ENCODE results near the gene DNAH6. TPM values are rescaled to one million over a fixed set of nuclear protein-coding genes. Genes with fewer than 3 reads are reported as not detected.

DNAH6 gene
- total and polyA plus RNA-seq, 4 donors, result 1.9 to 16.9 (median 8.5) TPM

GRCh38 chr2:84725717-84726116, 209.4 kb downstream of the DNAH6 start:
- TF ChIP-seq, protein P1, sequence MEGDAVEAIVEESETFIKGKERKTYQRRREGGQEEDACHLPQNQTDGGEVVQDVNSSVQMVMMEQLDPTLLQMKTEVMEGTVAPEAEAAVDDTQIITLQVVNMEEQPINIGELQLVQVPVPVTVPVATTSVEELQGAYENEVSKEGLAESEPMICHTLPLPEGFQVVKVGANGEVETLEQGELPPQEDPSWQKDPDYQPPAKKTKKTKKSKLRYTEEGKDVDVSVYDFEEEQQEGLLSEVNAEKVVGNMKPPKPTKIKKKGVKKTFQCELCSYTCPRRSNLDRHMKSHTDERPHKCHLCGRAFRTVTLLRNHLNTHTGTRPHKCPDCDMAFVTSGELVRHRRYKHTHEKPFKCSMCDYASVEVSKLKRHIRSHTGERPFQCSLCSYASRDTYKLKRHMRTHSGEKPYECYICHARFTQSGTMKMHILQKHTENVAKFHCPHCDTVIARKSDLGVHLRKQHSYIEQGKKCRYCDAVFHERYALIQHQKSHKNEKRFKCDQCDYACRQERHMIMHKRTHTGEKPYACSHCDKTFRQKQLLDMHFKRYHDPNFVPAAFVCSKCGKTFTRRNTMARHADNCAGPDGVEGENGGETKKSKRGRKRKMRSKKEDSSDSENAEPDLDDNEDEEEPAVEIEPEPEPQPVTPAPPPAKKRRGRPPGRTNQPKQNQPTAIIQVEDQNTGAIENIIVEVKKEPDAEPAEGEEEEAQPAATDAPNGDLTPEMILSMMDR (IDR thresholded peaks at IDR 0.05; ENCODE audit: control extremely low read depth, extremely low read depth), result no peak
- Histone ChIP-seq H3K9me3 (ENCODE audit: control insufficient read depth in 4 of 4, insufficient read depth in 3 of 4, low read length in 3 of 4) (peaks cover 0 to 3% (median 0%) of the 10 kb centered on the region in 4 donors), H3K27ac (ENCODE audit: low read depth in 1 of 2, low read length in 1 of 2) (no peak overlapping the region), H3K4me1 (ENCODE audit: control insufficient read depth in 5 of 5, insufficient read depth in 5 of 5, low read length in 5 of 5) (peaks cover 0 to 3% (median 0%) of the 10 kb centered on the region in 5 donors), H3K36me3 (ENCODE audit: control insufficient read depth in 4 of 4, insufficient read depth in 4 of 4, low read length in 4 of 4) (no peaks in the 10 kb centered on the region), H3K27me3 (ENCODE audit: control insufficient read depth in 3 of 3, insufficient read depth in 3 of 3, low read length in 2 of 3) (no peaks in the 10 kb centered on the region), H3K4me3 (no peak overlapping the region), H3K9ac (ENCODE audit: insufficient read depth in 1 of 2, low read length in 2 of 2) (no peak overlapping the region)
- no peak for ATAC-seq (ENCODE audit: insufficient read depth, low FRiP score)
- no peak for DNase-seq
- WGBS, 2 donors, result 83 to 100% methylated on average over 1 of the region's 1 CpG

GRCh38 chr2:84727315-84727714, 211.0 kb downstream of the DNAH6 start:
- DNase-seq (no peak), ATAC-seq (ENCODE audit: insufficient read depth, low FRiP score) (no peak)
- H3K9ac ChIP-seq (ENCODE audit: insufficient read depth in 1 of 2, low read length in 2 of 2), result no peak overlapping the region
- H3K36me3 ChIP-seq (ENCODE audit: control insufficient read depth in 4 of 4, insufficient read depth in 4 of 4, low read length in 4 of 4), result no peaks in the 10 kb centered on the region
- TF ChIP-seq, protein P1 (IDR thresholded peaks at IDR 0.05; ENCODE audit: control extremely low read depth, extremely low read depth), result no peak
- H3K4me1 ChIP-seq (ENCODE audit: control insufficient read depth in 5 of 5, insufficient read depth in 5 of 5, low read length in 5 of 5), result peaks cover 0 to 3% (median 0%) of the 10 kb centered on the region in 5 donors
- H3K9me3 ChIP-seq (ENCODE audit: control insufficient read depth in 4 of 4, insufficient read depth in 3 of 4, low read length in 3 of 4), result peaks cover 0 to 3% (median 0%) of the 10 kb centered on the region in 4 donors
- H3K27me3 ChIP-seq (ENCODE audit: control insufficient read depth in 3 of 3, insufficient read depth in 3 of 3, low read length in 2 of 3), result no peaks in the 10 kb centered on the region
- no peak overlapping the region for H3K27ac ChIP-seq (ENCODE audit: low read depth in 1 of 2, low read length in 1 of 2)
- 86 to 91% methylated on average over 1 of the region's 1 CpG for WGBS, 2 donors
- no peak overlapping the region for H3K4me3 ChIP-seq

DNA sequence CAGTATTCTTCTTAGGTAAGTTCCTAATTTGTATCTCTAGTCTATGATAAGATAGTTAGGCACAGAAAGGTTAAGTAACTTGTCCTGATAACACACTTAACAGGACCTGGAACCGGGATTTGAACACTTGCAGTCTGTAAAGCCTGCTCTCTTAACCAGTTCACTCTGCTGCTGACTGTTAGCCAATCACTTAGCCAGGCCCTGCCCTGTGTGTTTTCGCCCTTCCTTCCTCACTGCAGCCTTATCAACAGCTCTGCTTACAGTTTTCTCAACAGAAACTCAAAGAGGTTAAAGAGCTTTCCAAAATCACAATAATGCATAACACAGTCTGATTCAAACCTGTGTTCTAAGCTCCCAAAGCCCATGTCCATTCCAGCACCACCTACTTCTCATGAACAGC, 212.9 kb downstream of the DNAH6 start:
- 66 to 81% methylated on average over 2 of the region's 2 CpGs for WGBS, 2 donors
- no peaks in the 10 kb centered on the region for H3K36me3 ChIP-seq (ENCODE audit: control insufficient read depth in 4 of 4, insufficient read depth in 4 of 4, low read length in 4 of 4)
- TF ChIP-seq, protein P1 (IDR thresholded peaks at IDR 0.05; ENCODE audit: control extremely low read depth, extremely low read depth), result no peak
- no peak overlapping the region for H3K9ac ChIP-seq (ENCODE audit: insufficient read depth in 1 of 2, low read length in 2 of 2)
- H3K27ac ChIP-seq (ENCODE audit: low read depth in 1 of 2, low read length in 1 of 2), result no peak overlapping the region
- no peak overlapping the region for H3K4me3 ChIP-seq
- ATAC-seq (ENCODE audit: insufficient read depth, low FRiP score) (no peak), DNase-seq (no peak)
- H3K4me1 ChIP-seq (ENCODE audit: control insufficient read depth in 5 of 5, insufficient read depth in 5 of 5, low read length in 5 of 5), result peaks cover 0 to 3% (median 0%) of the 10 kb centered on the region in 5 donors
- no peaks in the 10 kb centered on the region for H3K27me3 ChIP-seq (ENCODE audit: control insufficient read depth in 3 of 3, insufficient read depth in 3 of 3, low read length in 2 of 3)
- peaks cover 0 to 3% (median 0%) of the 10 kb centered on the region in 4 donors for H3K9me3 ChIP-seq (ENCODE audit: control insufficient read depth in 4 of 4, insufficient read depth in 3 of 4, low read length in 3 of 4)

DNA sequence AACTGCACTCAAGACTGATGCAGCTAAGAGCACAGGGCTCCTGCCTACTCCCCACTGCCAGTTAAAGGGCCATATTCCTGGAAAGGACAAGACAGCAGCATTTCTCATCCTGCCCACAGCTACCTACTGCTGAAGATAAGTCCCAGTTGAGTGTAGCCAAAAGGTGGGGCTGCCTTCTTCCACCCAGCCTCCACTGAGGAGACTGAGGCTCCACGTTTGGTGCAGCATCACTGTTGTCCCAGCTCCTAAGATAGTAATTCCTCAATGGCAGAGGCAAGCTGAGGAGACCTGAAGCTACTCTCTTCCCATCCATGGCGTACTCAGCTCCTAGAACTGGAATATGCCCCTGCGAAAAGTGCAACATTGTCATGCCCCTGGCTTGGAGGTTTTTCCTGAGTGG, 214.9 kb downstream of the DNAH6 start:
- no peak overlapping the region for H3K4me3 ChIP-seq
- no peak overlapping the region for H3K27ac ChIP-seq (ENCODE audit: low read depth in 1 of 2, low read length in 1 of 2)
- WGBS, 2 donors, result 86 to 96% methylated on average over 3 of the region's 3 CpGs
- TF ChIP-seq, protein P1 (IDR thresholded peaks at IDR 0.05; ENCODE audit: control extremely low read depth, extremely low read depth), result no peak
- peaks cover 0 to 2% (median 0%) of the 10 kb centered on the region in 5 donors for H3K4me1 ChIP-seq (ENCODE audit: control insufficient read depth in 5 of 5, insufficient read depth in 5 of 5, low read length in 5 of 5)
- DNase-seq, result no peak
- no peak for ATAC-seq (ENCODE audit: insufficient read depth, low FRiP score)
- no peak overlapping the region for H3K9ac ChIP-seq (ENCODE audit: insufficient read depth in 1 of 2, low read length in 2 of 2)
- peaks cover 0 to under 1% (median 0%) of the 10 kb centered on the region in 4 donors for H3K9me3 ChIP-seq (ENCODE audit: control insufficient read depth in 4 of 4, insufficient read depth in 3 of 4, low read length in 3 of 4)
- no peaks in the 10 kb centered on the region for H3K36me3 ChIP-seq (ENCODE audit: control insufficient read depth in 4 of 4, insufficient read depth in 4 of 4, low read length in 4 of 4)
- H3K27me3 ChIP-seq (ENCODE audit: control insufficient read depth in 3 of 3, insufficient read depth in 3 of 3, low read length in 2 of 3), result no peaks in the 10 kb centered on the region
